T-cell (primary cell): Measurements from ENCODE around the gene SLCO2A1. TPM values are rescaled to one million over a fixed set of nuclear protein-coding genes. Genes with fewer than 3 reads are reported as not detected.

Source experiments
- ATAC-seq, 4 experiments: fragments of 200-7000 bp in 3 of 4; fragments of 150-1000 bp in 1 of 4; cut with Tn5 transposase; replicated peaks in 1 of 4; 1 replicate in 3 of 4; 2 replicates in 1 of 4; pipeline ENCODE4 v1.10.0; 2021; ENCODE audit warnings: moderate library complexity in 3 of 4, mild to moderate bottlenecking in 2 of 4, moderate number of reproducible peaks in 1 of 4
- CTCF ChIA-PET, 2 donors: fragments of 300-600 bp; sonication (Branson Sonifier 250); formaldehyde crosslinking; loops; one replicate each; lab custom pipeline; 2022; ENCODE audit warnings: antibody characterized with exemption in 2 of 2; lab: Charles Lee
- POLR2A ChIA-PET, 2 donors: fragments of 300-600 bp; sonication (Branson Sonifier 250); formaldehyde crosslinking; loops; one replicate each; lab custom pipeline; 2022; ENCODE audit warnings: antibody characterized with exemption in 2 of 2; lab: Charles Lee
- DNase-seq, 35 experiments: peaks; one replicate each; pipeline versions ENCODE4 v3.0.0 to v3.0.0-alpha.2; 2013 to 2023
- H3K27ac ChIP-seq: one replicate; pipeline ENCODE4 v1.5.1; 2013; ENCODE audit warnings: low read length
- H3K27me3 ChIP-seq, 2 experiments: replicated peaks in 1 of 2; 1 replicate in 1 of 2; 2 replicates in 1 of 2; pipeline versions ENCODE4 v1.6.1 to v1.7.0; 2013; ENCODE audit warnings: low read length in 1 of 2, mixed read lengths in 1 of 2; ENCODE audit not compliant: control insufficient read depth in 2 of 2, insufficient read depth in 2 of 2; ENCODE audit errors: extremely low read depth in 1 of 2
- H3K36me3 ChIP-seq, 2 donors: 1 replicate in 1 of 2; 2 replicates in 1 of 2; pipeline versions ENCODE4 v1.6.1 to v1.7.0; 2013; ENCODE audit warnings: low read length in 1 of 2; ENCODE audit not compliant: control insufficient read depth in 2 of 2, insufficient read depth in 1 of 2; ENCODE audit errors: extremely low read depth in 1 of 2
- H3K4me1 ChIP-seq, 2 experiments: 1 replicate in 1 of 2; 2 replicates in 1 of 2; pipeline versions ENCODE4 v1.6.1 to v1.7.0; 2013; ENCODE audit warnings: low read length in 2 of 2, mixed read lengths in 1 of 2; ENCODE audit not compliant: insufficient read depth in 2 of 2, control insufficient read depth in 1 of 2; ENCODE audit errors: extremely low read depth in 1 of 2
- H3K4me3 ChIP-seq, 2 donors: 1 replicate in 1 of 2; 2 replicates in 1 of 2; pipeline versions ENCODE4 v1.5.1 to v1.7.0; 2013; ENCODE audit warnings: mild to moderate bottlenecking in 2 of 2, low read length in 1 of 2, moderate library complexity in 1 of 2; ENCODE audit not compliant: control insufficient read depth in 1 of 2; ENCODE audit errors: extremely low read depth in 1 of 2
- H3K9me3 ChIP-seq: 2 replicates; pipeline ENCODE4 v1.7.0; 2013
- H3K27ac Mint-ChIP-seq, 2 donors: one replicate each; pipeline ENCODE4 v1.8.0; 2020 to 2021; ENCODE audit warnings: mild to moderate bottlenecking in 2 of 2, mixed read lengths in 2 of 2
- H3K27me3 Mint-ChIP-seq, 2 donors: one replicate each; pipeline ENCODE4 v1.8.0; 2021 to 2022; ENCODE audit warnings: mixed read lengths in 2 of 2
- H3K36me3 Mint-ChIP-seq: one replicate; pipeline ENCODE4 v1.8.0; 2021; ENCODE audit warnings: mixed read lengths
- H3K4me1 Mint-ChIP-seq, 3 donors: one replicate each; pipeline ENCODE4 v1.8.0; 2020 to 2022; ENCODE audit warnings: mixed read lengths in 3 of 3, mild to moderate bottlenecking in 1 of 3
- H3K4me3 Mint-ChIP-seq, 3 donors: one replicate each; pipeline ENCODE4 v1.8.0; 2020 to 2022; ENCODE audit warnings: mild to moderate bottlenecking in 3 of 3, mixed read lengths in 3 of 3, moderate library complexity in 3 of 3
- H3K9me3 Mint-ChIP-seq, 3 donors: one replicate each; pipeline ENCODE4 v1.8.0; 2020 to 2022; ENCODE audit warnings: mixed read lengths in 3 of 3
- WGBS: methylation state at CpG from one replicate; pipeline ENCODE4 v1.1.5; 2013; ENCODE audit warnings: missing lambda C conversion rate; ENCODE audit not compliant: insufficient coverage; 5-methylcytosine and 5-hydroxymethylcytosine counted together
- total RNA-seq, 35 experiments: library from RNA in 6 of 35; stranded (reverse) in 6 of 35; fragments of 120-200 nt in 1 of 35; gene quantifications; one replicate each; pipeline versions ENCODE4 v1.2.1 to v1.2.4 and lab custom pipeline; 2013 to 2026

Gene SLCO2A1
- total RNA-seq, 5 donors from 2014 or later (not counting 1 experiment from before 2014, with no cell fraction given) = 0.18 to 0.39 (median 0.25) TPM; not detected in 2

DNA sequence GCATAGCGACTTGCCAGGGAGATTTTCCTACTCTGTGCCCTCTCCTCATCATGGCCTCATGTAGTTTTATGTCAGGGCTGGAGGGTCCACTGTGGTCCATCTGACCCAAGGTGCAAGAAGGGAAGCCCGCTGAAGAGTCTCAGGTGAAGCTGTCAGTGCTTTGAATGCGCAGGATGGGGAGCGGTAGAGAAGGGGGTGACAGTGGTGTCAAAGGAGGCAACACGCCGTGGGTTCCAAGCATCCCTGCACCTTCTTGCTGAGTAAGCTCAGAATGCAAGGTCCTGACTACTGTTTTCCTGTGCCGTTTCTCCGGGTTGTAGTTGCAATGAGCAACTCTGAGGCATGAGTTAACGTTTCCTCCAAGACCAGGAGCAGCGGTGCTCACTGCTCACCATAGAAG, 89.2 kb downstream of the SLCO2A1 start:
- WGBS = 90% methylated on average over 9 of the region's 10 CpGs
- ChIA-PET CTCF (no interaction called here), POLR2A (no interaction called here)
- Mint-ChIP-seq H3K4me3 (no peak overlapping the region), H3K4me1 (peaks cover 5 to 17% (median 11%) of the 10 kb centered on the region in 3 donors), H3K9me3 (no peaks in the 10 kb centered on the region), H3K36me3 (no peaks in the 10 kb centered on the region), H3K27me3 (peaks cover 0 to 9% of the 10 kb centered on the region in 2 donors), H3K27ac (no peak overlapping the region)
- peaks cover 0 to 13% of the 10 kb centered on the region in 2 experiments for H3K27me3 ChIP-seq
- no peak overlapping the region for H3K4me3 ChIP-seq
- no peaks in the 10 kb centered on the region for H3K36me3 ChIP-seq
- no peak for DNase-seq
- ATAC-seq = no peak
- no peaks in the 10 kb centered on the region for H3K9me3 ChIP-seq
- no peak overlapping the region for H3K27ac ChIP-seq
- peaks cover 0 to 6% of the 10 kb centered on the region in 2 experiments for H3K4me1 ChIP-seq

DNA sequence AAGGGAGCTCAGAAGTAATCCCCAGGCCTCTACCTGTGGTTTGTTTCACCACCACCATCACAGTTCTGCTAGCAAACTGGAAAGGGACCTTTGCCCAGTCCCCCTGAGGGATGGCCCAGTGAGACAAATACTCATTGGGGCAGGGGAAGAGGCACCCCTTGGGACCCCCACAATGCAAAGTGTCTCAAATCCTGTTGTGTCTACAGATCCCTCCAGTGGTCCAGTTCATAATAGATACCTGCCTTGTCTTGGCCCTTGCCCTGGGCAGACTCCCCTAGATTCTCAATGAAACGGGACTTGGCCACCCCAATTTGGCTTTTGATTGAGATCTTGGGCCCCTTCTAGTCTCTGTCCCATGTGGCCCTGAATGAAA, 90.3 kb downstream of the SLCO2A1 start:
- Mint-ChIP-seq H3K4me1 (peaks cover 5 to 17% (median 11%) of the 10 kb centered on the region in 3 donors), H3K27ac (no peak overlapping the region), H3K9me3 (no peaks in the 10 kb centered on the region), H3K27me3 (peaks cover 0 to 12% of the 10 kb centered on the region in 2 donors), H3K4me3 (no peak overlapping the region), H3K36me3 (no peaks in the 10 kb centered on the region)
- no peak overlapping the region for H3K27ac ChIP-seq
- 30% methylated on average over 1 of the region's 1 CpG for WGBS
- ATAC-seq (no peak), DNase-seq (no peak)
- POLR2A ChIA-PET = no interaction called here
- no peaks in the 10 kb centered on the region for H3K9me3 ChIP-seq
- peaks cover 0 to 23% of the 10 kb centered on the region in 2 experiments for H3K27me3 ChIP-seq
- no peaks in the 10 kb centered on the region for H3K36me3 ChIP-seq
- no peak overlapping the region for H3K4me3 ChIP-seq
- CTCF ChIA-PET = interaction anchor here in 1 of 2 donors (0.6 kb wide), 1 partner anchor 567 kb away, joined by 3 read pairs; no protein-coding TSS in a partner anchor
- peaks cover 0 to 6% of the 10 kb centered on the region in 2 experiments for H3K4me1 ChIP-seq

DNA sequence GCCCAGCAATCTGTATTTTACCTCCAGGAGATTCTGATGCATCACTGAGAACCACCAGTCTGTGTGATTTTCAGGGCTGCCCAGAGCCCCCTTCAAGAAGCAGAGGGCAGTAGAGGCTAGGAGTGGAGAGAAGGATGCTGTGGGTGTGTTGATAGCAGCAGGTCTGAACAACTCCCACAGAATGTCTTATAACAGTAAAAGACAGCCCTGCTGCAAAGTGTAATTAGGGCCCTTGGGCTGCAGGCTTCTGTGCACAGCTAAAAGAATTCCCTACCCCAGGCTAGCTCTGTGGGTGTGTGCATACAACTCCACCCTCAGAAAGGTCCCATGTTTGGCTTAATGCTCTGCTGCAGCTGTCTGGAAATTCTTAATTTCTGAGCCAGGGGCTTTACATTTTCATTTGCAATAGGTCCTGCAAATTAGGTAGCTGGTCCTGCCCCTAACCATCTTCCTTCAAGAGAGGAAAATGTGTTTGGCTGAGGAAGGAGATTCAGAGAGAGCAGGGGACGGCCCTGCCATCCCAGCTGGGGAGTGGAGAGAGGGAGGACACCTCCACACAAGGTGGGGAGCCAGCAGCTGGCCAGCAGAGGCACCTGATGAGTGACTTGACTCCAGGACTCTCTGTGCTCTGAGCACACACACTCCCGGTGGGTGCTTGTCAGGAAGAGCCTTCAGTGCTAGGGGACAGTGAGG, 90.8 kb downstream of the SLCO2A1 start:
- no peak overlapping the region for H3K4me3 Mint-ChIP-seq
- H3K27me3 Mint-ChIP-seq = peaks cover 0 to 11% of the 10 kb centered on the region in 2 donors
- no peaks in the 10 kb centered on the region for H3K9me3 ChIP-seq
- H3K9me3 Mint-ChIP-seq = no peaks in the 10 kb centered on the region
- ChIA-PET POLR2A (interaction anchor here in 1 of 2 donors (0.6 kb wide), 1 partner anchor 66 kb away, joined by 3 read pairs; no protein-coding TSS in a partner anchor), CTCF (interaction anchor here in 1 of 2 donors (0.6 kb wide), 1 partner anchor 567 kb away, joined by 3 read pairs; no protein-coding TSS in a partner anchor)
- DNase-seq = no peak
- peaks cover 0 to 28% of the 10 kb centered on the region in 2 experiments for H3K27me3 ChIP-seq
- H3K27ac ChIP-seq = no peak overlapping the region
- H3K27ac Mint-ChIP-seq = no peak overlapping the region
- no CpG with 5 or more reads among the region's 2 CpGs for WGBS
- no peaks in the 10 kb centered on the region for H3K36me3 ChIP-seq
- H3K4me1 Mint-ChIP-seq = peaks cover 5 to 14% (median 9%) of the 10 kb centered on the region in 3 donors
- peaks cover 0 to 6% of the 10 kb centered on the region in 2 experiments for H3K4me1 ChIP-seq
- H3K36me3 Mint-ChIP-seq = no peaks in the 10 kb centered on the region
- H3K4me3 ChIP-seq = no peak overlapping the region
- ATAC-seq = no peak

DNA sequence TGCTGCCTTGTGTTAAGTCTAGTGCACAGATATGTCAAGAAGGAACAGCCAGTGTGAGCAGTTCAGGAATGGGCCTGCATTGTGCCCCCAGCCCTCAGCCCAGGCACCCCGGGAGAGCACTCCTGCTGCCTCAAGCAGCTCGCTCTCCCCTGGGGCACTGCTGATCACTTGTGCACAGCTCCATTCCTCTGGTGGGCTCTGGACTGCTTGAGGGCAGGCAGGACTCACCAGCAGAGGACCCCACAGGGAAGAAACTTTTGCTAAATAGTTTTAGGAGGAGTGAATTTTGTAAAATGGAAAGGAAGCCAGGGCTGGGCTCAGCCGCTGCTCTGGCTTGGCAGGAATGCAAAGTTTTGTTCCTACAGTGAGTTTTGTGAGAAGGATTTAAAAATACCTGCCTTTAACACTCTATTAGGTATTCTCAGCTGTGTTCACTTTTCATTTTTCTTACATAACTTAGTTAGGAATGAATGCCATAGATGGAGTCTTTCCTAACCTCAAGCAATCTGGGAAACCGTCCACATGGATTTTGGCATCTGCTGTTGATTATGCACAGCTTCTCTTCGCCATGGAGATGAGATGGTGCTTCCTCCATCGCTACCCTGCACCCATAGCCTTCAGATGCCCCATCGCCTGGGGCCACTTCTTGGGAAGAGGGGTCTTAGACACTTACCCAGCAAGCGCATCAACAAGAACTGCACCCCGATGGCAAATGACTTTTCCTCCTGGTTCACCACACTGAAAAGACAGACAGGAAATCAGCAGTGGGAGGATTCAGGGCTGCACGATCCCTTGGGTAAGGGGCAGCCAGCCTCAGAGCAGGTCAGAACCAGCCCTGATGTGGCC, 91.7 kb downstream of the SLCO2A1 start:
- no peak overlapping the region for H3K27ac ChIP-seq
- H3K9me3 ChIP-seq = no peaks in the 10 kb centered on the region
- ChIA-PET CTCF (no interaction called here), POLR2A (no interaction called here)
- ATAC-seq (no peak), DNase-seq (no peak)
- Mint-ChIP-seq H3K4me3 (no peak overlapping the region), H3K36me3 (no peaks in the 10 kb centered on the region), H3K9me3 (no peaks in the 10 kb centered on the region), H3K4me1 (peaks cover 5 to 9% (median 6%) of the 10 kb centered on the region in 3 donors), H3K27me3 (peaks cover 0 to 9% of the 10 kb centered on the region in 2 donors), H3K27ac (no peak overlapping the region)
- no peak overlapping the region for H3K4me3 ChIP-seq
- 83% methylated on average over 8 of the region's 10 CpGs for WGBS
- peaks cover 0 to 29% of the 10 kb centered on the region in 2 experiments for H3K27me3 ChIP-seq
- peaks cover 0 to 6% of the 10 kb centered on the region in 2 experiments for H3K4me1 ChIP-seq
- no peaks in the 10 kb centered on the region for H3K36me3 ChIP-seq

DNA sequence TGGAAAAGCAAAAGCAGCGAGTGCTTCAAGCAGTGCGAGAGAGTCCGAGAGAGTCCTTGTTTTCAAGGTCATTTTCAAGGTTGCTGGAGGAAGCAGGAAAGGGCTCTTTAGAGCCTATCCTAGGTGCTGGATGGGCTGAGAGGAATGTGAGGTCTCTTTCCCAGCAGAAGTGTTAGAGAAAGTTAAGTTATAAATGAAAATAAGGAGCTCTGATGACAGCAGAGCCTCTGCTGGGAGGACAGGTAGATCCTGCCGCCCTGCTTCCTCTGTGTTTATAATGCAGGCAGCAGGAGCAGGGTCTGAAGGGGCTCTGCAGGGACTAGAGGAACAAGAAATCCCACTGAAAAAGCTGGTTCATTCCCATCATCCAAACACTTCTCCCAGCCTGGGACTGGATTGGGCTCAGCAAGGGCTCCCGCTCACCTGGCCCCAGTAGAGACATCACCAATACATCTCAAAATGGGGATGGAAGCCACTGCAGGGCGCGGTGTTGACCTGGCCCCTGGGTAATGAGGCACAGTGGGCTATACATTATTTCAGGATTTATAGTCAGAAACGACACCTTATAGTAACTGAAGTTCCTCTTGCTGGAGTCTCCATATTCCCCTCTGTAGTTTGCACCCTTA, 92.6 kb downstream of the SLCO2A1 start:
- Histone ChIP-seq H3K4me1 (no peaks in the 10 kb centered on the region), H3K36me3 (no peaks in the 10 kb centered on the region), H3K4me3 (no peak overlapping the region), H3K27me3 (peaks cover 0 to 26% of the 10 kb centered on the region in 2 experiments), H3K27ac (no peak overlapping the region), H3K9me3 (no peaks in the 10 kb centered on the region)
- DNase-seq = no peak
- H3K36me3 Mint-ChIP-seq = no peaks in the 10 kb centered on the region
- peaks cover 0 to 2% (median under 1%) of the 10 kb centered on the region in 3 donors for H3K4me1 Mint-ChIP-seq
- ChIA-PET CTCF (no interaction called here), POLR2A (no interaction called here)
- 78% methylated on average over 5 of the region's 8 CpGs for WGBS
- no peak for ATAC-seq
- no peak overlapping the region for H3K27ac Mint-ChIP-seq
- H3K9me3 Mint-ChIP-seq = no peaks in the 10 kb centered on the region
- no peak overlapping the region for H3K4me3 Mint-ChIP-seq
- H3K27me3 Mint-ChIP-seq = peaks cover 0 to 4% of the 10 kb centered on the region in 2 donors
